Chondrocyte (in vitro differentiated cells): ENCODE data around the gene KIAA1217. TPM values are rescaled to one million over a fixed set of nuclear protein-coding genes. Genes with fewer than 3 reads are reported as not detected.
A peak's percentile ranks its signal among the peaks of the same experiment; 100 is the strongest.

ENCODE experiments used
- DNase-seq: peaks from one replicate; pipeline ENCODE4 v3.0.0; 2021; ENCODE audit warnings: mixed read lengths, low spot score
- H3K27ac Mint-ChIP-seq: one replicate; pipeline ENCODE4 v1.8.0; 2021; ENCODE audit warnings: mild to moderate bottlenecking, moderate library complexity, mixed read lengths; ENCODE audit not compliant: unreplicated experiment
- H3K27me3 Mint-ChIP-seq: 2 replicates; pipeline ENCODE4 v1.8.0; 2021; ENCODE audit warnings: low read depth, mixed read lengths
- H3K36me3 Mint-ChIP-seq: 2 replicates; pipeline ENCODE4 v1.8.0; 2021; ENCODE audit warnings: low read depth, mixed read lengths
- H3K4me1 Mint-ChIP-seq: 2 replicates; pipeline ENCODE4 v1.8.0; 2021; ENCODE audit warnings: low read depth, mild to moderate bottlenecking, mixed read lengths
- H3K4me3 Mint-ChIP-seq: one replicate; pipeline ENCODE4 v1.8.0; 2021; ENCODE audit warnings: mild to moderate bottlenecking, moderate library complexity, mixed read lengths; ENCODE audit not compliant: unreplicated experiment
- H3K9me3 Mint-ChIP-seq: 2 replicates; pipeline ENCODE4 v1.8.0; 2021; ENCODE audit warnings: low read depth, mixed read lengths
- CTCF ChIP-seq: fragments of 200-600 bp; sonication (generic); IDR thresholded peaks from 2 replicates; pipeline ENCODE4 v1.5.0; 2021; ENCODE audit warnings: antibody characterized with exemption, mild to moderate bottlenecking, moderate library complexity
- total RNA-seq: library from RNA; stranded (reverse); gene quantifications from 3 replicates; pipeline ENCODE4 v1.2.1, GENCODE V29; 2021

KIAA1217 gene
- total RNA-seq, 1 donor from 2014 or later: 13.2 TPM

GRCh38 chr10:24408365-24408764, 199.4 kb downstream of the KIAA1217 start:
- peak overlapping the region; percentile 4 for H3K27ac Mint-ChIP-seq
- H3K36me3 Mint-ChIP-seq: no peaks in the 10 kb centered on the region
- H3K27me3 Mint-ChIP-seq: peaks cover 4% of the 10 kb centered on the region
- no peak overlapping the region for H3K4me3 Mint-ChIP-seq
- TF ChIP-seq CTCF: no peak
- peaks cover 8% of the 10 kb centered on the region for H3K4me1 Mint-ChIP-seq
- H3K9me3 Mint-ChIP-seq: no peaks in the 10 kb centered on the region
- no peak for DNase-seq

- Mint-ChIP-seq H3K9me3 (no peaks in the 10 kb centered on the region), H3K4me3 (no peak overlapping the region), H3K27me3 (no peaks in the 10 kb centered on the region), H3K4me1 (peaks cover 29% of the 10 kb centered on the region), H3K36me3 (no peaks in the 10 kb centered on the region), H3K27ac (no peak overlapping the region)
- DNase-seq: no peak
- TF ChIP-seq CTCF: no peak
Measured at GRCh38 chr10:24414597-24414996, 205.7 kb downstream of the KIAA1217 start.

- Mint-ChIP-seq H3K27ac (peak overlapping the region; percentile 80), H3K9me3 (no peaks in the 10 kb centered on the region)
Measured at GRCh38 chr10:24415455-24416125, 206.7 kb downstream of the KIAA1217 start.

GRCh38 chr10:24416248-24416647, 207.3 kb downstream of the KIAA1217 start:
- H3K4me1 Mint-ChIP-seq: peaks cover 29% of the 10 kb centered on the region
- H3K4me3 Mint-ChIP-seq: no peak overlapping the region
- peak overlapping the region; percentile 80 for H3K27ac Mint-ChIP-seq
- H3K27me3 Mint-ChIP-seq: no peaks in the 10 kb centered on the region
- H3K36me3 Mint-ChIP-seq: no peaks in the 10 kb centered on the region
- TF ChIP-seq CTCF: no peak
- H3K9me3 Mint-ChIP-seq: no peaks in the 10 kb centered on the region
- no peak for DNase-seq

More at GRCh38 chr10:24415455-24416125, 206.7 kb downstream of the KIAA1217 start:
- peaks cover 29% of the 10 kb centered on the region for H3K4me1 Mint-ChIP-seq
- DNase-seq: no peak
- TF ChIP-seq CTCF: no peak
- no peaks in the 10 kb centered on the region for H3K36me3 Mint-ChIP-seq
- no peaks in the 10 kb centered on the region for H3K27me3 Mint-ChIP-seq
- H3K4me3 Mint-ChIP-seq: no peak overlapping the region

GRCh38 chr10:24417053-24417452, 208.1 kb downstream of the KIAA1217 start:
- no peak overlapping the region for H3K4me3 Mint-ChIP-seq
- H3K27ac Mint-ChIP-seq: no peak overlapping the region
- no peak for TF ChIP-seq CTCF
- H3K9me3 Mint-ChIP-seq: no peaks in the 10 kb centered on the region
- DNase-seq: no peak
- no peaks in the 10 kb centered on the region for H3K36me3 Mint-ChIP-seq
- H3K4me1 Mint-ChIP-seq: peaks cover 33% of the 10 kb centered on the region
- no peaks in the 10 kb centered on the region for H3K27me3 Mint-ChIP-seq
